Neutrophil (primary cell): ENCODE results near the gene TCERG1L.

Source experiments
- H3K27ac ChIP-seq: fragments of 200-600 bp; sonication (generic); 2 replicates; pipeline ENCODE4 v1.5.1; 2016; ENCODE audit warnings: mild to moderate bottlenecking, moderate library complexity
- H3K27me3 ChIP-seq: fragments of 200-600 bp; sonication (generic); 2 replicates; pipeline ENCODE4 v1.6.0; 2016; ENCODE audit warnings: mild to moderate bottlenecking
- H3K36me3 ChIP-seq: fragments of 200-600 bp; sonication (generic); 2 replicates; pipeline ENCODE4 v1.5.1; 2017
- H3K4me1 ChIP-seq, 2 experiments: fragments of 200-600 bp in 1 of 2; sonication (generic) in 1 of 2; 1 replicate in 1 of 2; 2 replicates in 1 of 2; pipeline versions ENCODE4 v1.5.1 to v1.6.1; 2013 to 2016; ENCODE audit warnings: low read depth in 1 of 2, low read length in 1 of 2, mild to moderate bottlenecking in 1 of 2, moderate library complexity in 1 of 2; ENCODE audit not compliant: control insufficient read depth in 1 of 2, insufficient read depth in 1 of 2
- H3K4me3 ChIP-seq, 2 experiments: fragments of 200-600 bp in 1 of 2; sonication (generic) in 1 of 2; 1 replicate in 1 of 2; 2 replicates in 1 of 2; pipeline ENCODE4 v1.5.1; 2013 to 2016; ENCODE audit warnings: low read depth in 1 of 2, low read length in 1 of 2, mild to moderate bottlenecking in 1 of 2, moderate library complexity in 1 of 2
- H3K9me3 ChIP-seq: fragments of 200-600 bp; sonication (generic); 2 replicates; pipeline ENCODE4 v1.5.1; 2016
- CTCF ChIP-seq: fragments of 200-600 bp; sonication (generic); IDR thresholded peaks from 2 replicates; pipeline ENCODE4 v1.5.1; 2016; ENCODE audit warnings: antibody characterized with exemption

Gene TCERG1L

GRCh38 chr10:131111471-131112080, 199.9 kb downstream of the TCERG1L start:
- Histone ChIP-seq H3K27me3 (no peaks in the 10 kb centered on the region), H3K27ac (no peak overlapping the region), H3K4me3 (no peak overlapping the region), H3K36me3 (no peaks in the 10 kb centered on the region), H3K4me1 (no peaks in the 10 kb centered on the region), H3K9me3 (no peaks in the 10 kb centered on the region)
- no peak for TF ChIP-seq CTCF

- Histone ChIP-seq H3K9me3 (no peaks in the 10 kb centered on the region), H3K27me3 (no peaks in the 10 kb centered on the region), H3K27ac (no peak overlapping the region), H3K36me3 (no peaks in the 10 kb centered on the region), H3K4me3 (no peak overlapping the region), H3K4me1 (no peaks in the 10 kb centered on the region)
- no peak for TF ChIP-seq CTCF
These were observed 200.5 kb downstream of the TCERG1L start for GRCh38 chr10:131111007-131111406.

- no peaks in the 10 kb centered on the region for H3K4me1 ChIP-seq
- no peak overlapping the region for H3K4me3 ChIP-seq
- no peaks in the 10 kb centered on the region for H3K36me3 ChIP-seq
- H3K27ac ChIP-seq = no peak overlapping the region
- no peaks in the 10 kb centered on the region for H3K27me3 ChIP-seq
- TF ChIP-seq CTCF = no peak
- H3K9me3 ChIP-seq = no peaks in the 10 kb centered on the region
These were observed 201.2 kb downstream of the TCERG1L start for GRCh38 chr10:131110241-131110783.

- H3K27ac ChIP-seq = no peak overlapping the region
- no peak for TF ChIP-seq CTCF
- no peaks in the 10 kb centered on the region for H3K36me3 ChIP-seq
- H3K9me3 ChIP-seq = no peaks in the 10 kb centered on the region
- no peaks in the 10 kb centered on the region for H3K27me3 ChIP-seq
- no peaks in the 10 kb centered on the region for H3K4me1 ChIP-seq
- no peak overlapping the region for H3K4me3 ChIP-seq
These were observed 201.8 kb downstream of the TCERG1L start for GRCh38 chr10:131109726-131110125.

- H3K27ac ChIP-seq = no peak overlapping the region
- no peak for TF ChIP-seq CTCF
- H3K9me3 ChIP-seq = no peaks in the 10 kb centered on the region
- no peaks in the 10 kb centered on the region for H3K36me3 ChIP-seq
- no peaks in the 10 kb centered on the region for H3K4me1 ChIP-seq
- H3K4me3 ChIP-seq = no peak overlapping the region
- no peaks in the 10 kb centered on the region for H3K27me3 ChIP-seq
These were observed 202.2 kb downstream of the TCERG1L start for GRCh38 chr10:131109291-131109690.
